Muscle of leg (tissue), 11 donors: ENCODE data around the gene COX5B. TPM values are rescaled to one million over a fixed set of nuclear protein-coding genes. Genes with fewer than 3 reads are reported as not detected.
"Not testable (repeated sequence)": the region's sequence is repeated elsewhere in the genome, so short reads cannot be mapped to it uniquely, and the experiment has no call there.

ENCODE experiments used
- DNase-seq: peaks from one replicate; pipeline ENCODE4 v3.0.0; 2013
- H3K27ac ChIP-seq: one replicate; pipeline ENCODE4 v1.5.1; 2013; ENCODE audit warnings: mild to moderate bottlenecking, low read length, control low read depth
- H3K27me3 ChIP-seq: one replicate; pipeline ENCODE4 v1.6.1; 2013; ENCODE audit warnings: low read length; ENCODE audit not compliant: control insufficient read depth, insufficient read depth
- H3K36me3 ChIP-seq: one replicate; pipeline ENCODE4 v1.6.1; 2013; ENCODE audit warnings: low read length; ENCODE audit not compliant: control insufficient read depth, insufficient read depth
- H3K4me1 ChIP-seq: one replicate; pipeline ENCODE4 v1.6.1; 2013; ENCODE audit warnings: low read length; ENCODE audit not compliant: control insufficient read depth, insufficient read depth
- H3K4me3 ChIP-seq: one replicate; pipeline ENCODE4 v1.5.1; 2013; ENCODE audit warnings: low read length, control low read depth
- H3K9me3 ChIP-seq: replicated peaks from 2 replicates; pipeline ENCODE4 v1.6.1; 2013; ENCODE audit warnings: low read depth, low read length; ENCODE audit not compliant: control insufficient read depth
- WGBS: methylation state at CpG from one replicate; pipeline ENCODE4 v1.1.5; 2013; ENCODE audit warnings: missing lambda C conversion rate; ENCODE audit not compliant: insufficient coverage; 5-methylcytosine and 5-hydroxymethylcytosine counted together
- polyA plus RNA-seq, 8 donors: library from polyadenylated mRNA; unstranded; fragments of 120-200 nt; gene quantifications; one replicate each; pipeline versions ENCODE4 v1.2.1 to v1.2.3, GENCODE V29; 2013; ENCODE audit warnings: inconsistent platforms in 1 of 8, low replicate concordance in 1 of 8; ENCODE audit not compliant: insufficient read length in 8 of 8, insufficient read depth in 1 of 8
- total RNA-seq: library from RNA; stranded (reverse); fragments of 120-200 nt; gene quantifications from one replicate; pipeline ENCODE4 v1.2.4, GENCODE V29; 2013

COX5B gene
- total and polyA plus RNA-seq, 9 donors: 140 to 325 (median 189) TPM

GRCh38 chr2:97670471-97670870, 24.6 kb downstream of the COX5B start:
- WGBS: no CpG with 5 or more reads among the region's 1 CpG

GRCh38 chr2:97671526-97671925, 25.7 kb downstream of the COX5B start:
- WGBS: 87% methylated on average over 3 of the region's 7 CpGs
- Histone ChIP-seq H3K36me3 (no peaks in the 10 kb centered on the region), H3K27ac (no peak overlapping the region), H3K27me3 (no peaks in the 10 kb centered on the region), H3K4me3 (no peak overlapping the region), H3K4me1 (no peaks in the 10 kb centered on the region), H3K9me3 (no peaks in the 10 kb centered on the region)
- DNase-seq: no peak

More at GRCh38 chr2:97670471-97670870, 24.6 kb downstream of the COX5B start:
- H3K9me3 ChIP-seq: no peaks in the 10 kb centered on the region
- no peaks in the 10 kb centered on the region for H3K4me1 ChIP-seq
- no peak overlapping the region for H3K4me3 ChIP-seq
- DNase-seq: no peak
- H3K27ac ChIP-seq: no peak overlapping the region
- no peaks in the 10 kb centered on the region for H3K36me3 ChIP-seq
- H3K27me3 ChIP-seq: no peaks in the 10 kb centered on the region

- H3K4me1 ChIP-seq, H3K4me3 ChIP-seq, H3K9me3 ChIP-seq, H3K27me3 ChIP-seq, H3K36me3 ChIP-seq, DNase-seq, H3K27ac ChIP-seq: not testable (repeated sequence)
- WGBS: 45% methylated on average over 2 of the region's 6 CpGs
These were observed 26.8 kb downstream of the COX5B start for GRCh38 chr2:97672606-97673140.

- no peaks in the 10 kb centered on the region for H3K27me3 ChIP-seq
- 89% methylated on average over 5 of the region's 9 CpGs for WGBS
- no peak for DNase-seq
- no peak overlapping the region for H3K4me3 ChIP-seq
- no peaks in the 10 kb centered on the region for H3K9me3 ChIP-seq
- H3K27ac ChIP-seq: no peak overlapping the region
- peaks cover 3% of the 10 kb centered on the region for H3K36me3 ChIP-seq
- no peaks in the 10 kb centered on the region for H3K4me1 ChIP-seq
These were observed 27.5 kb downstream of the COX5B start for GRCh38 chr2:97673182-97673914.

GRCh38 chr2:97673915-97674283, 28.0 kb downstream of the COX5B start:
- Histone ChIP-seq H3K4me3 (no peak overlapping the region), H3K27me3 (no peaks in the 10 kb centered on the region), H3K27ac (no peak overlapping the region), H3K36me3 (peaks cover 3% of the 10 kb centered on the region), H3K9me3 (no peaks in the 10 kb centered on the region), H3K4me1 (no peaks in the 10 kb centered on the region)
- DNase-seq: no peak
- WGBS: 47% methylated on average over 7 of the region's 8 CpGs

- no peak overlapping the region for H3K4me3 ChIP-seq
- no peak overlapping the region for H3K27ac ChIP-seq
- no peaks in the 10 kb centered on the region for H3K27me3 ChIP-seq
- H3K4me1 ChIP-seq: no peaks in the 10 kb centered on the region
- WGBS: 0% methylated on average over 1 of the region's 5 CpGs
- peaks cover 3% of the 10 kb centered on the region for H3K36me3 ChIP-seq
- no peak for DNase-seq
- H3K9me3 ChIP-seq: no peaks in the 10 kb centered on the region
These were observed 29.7 kb downstream of the COX5B start for GRCh38 chr2:97675430-97676113.

- H3K27me3 ChIP-seq: no peaks in the 10 kb centered on the region
- whole genome bisulfite sequencing: no CpG with 5 or more reads among the region's 1 CpG
- DNase-seq: no peak
- no peaks in the 10 kb centered on the region for H3K9me3 ChIP-seq
- no peak overlapping the region for H3K4me3 ChIP-seq
- H3K36me3 ChIP-seq: peaks cover 3% of the 10 kb centered on the region
- H3K4me1 ChIP-seq: no peaks in the 10 kb centered on the region
- no peak overlapping the region for H3K27ac ChIP-seq
These were observed 30.8 kb downstream of the COX5B start for GRCh38 chr2:97676620-97677019.

- no peak overlapping the region for H3K27ac ChIP-seq
- peaks cover 3% of the 10 kb centered on the region for H3K36me3 ChIP-seq
- no peak for DNase-seq
- H3K9me3 ChIP-seq: no peaks in the 10 kb centered on the region
- H3K4me1 ChIP-seq: no peaks in the 10 kb centered on the region
- no CpG with 5 or more reads among the region's 2 CpGs for WGBS
- no peak overlapping the region for H3K4me3 ChIP-seq
- H3K27me3 ChIP-seq: no peaks in the 10 kb centered on the region
These were observed 31.6 kb downstream of the COX5B start for GRCh38 chr2:97677480-97677879.

- DNase-seq: no peak
- Histone ChIP-seq H3K9me3 (no peaks in the 10 kb centered on the region), H3K4me3 (no peak overlapping the region), H3K36me3 (peaks cover 3% of the 10 kb centered on the region), H3K27ac (no peak overlapping the region), H3K4me1 (no peaks in the 10 kb centered on the region), H3K27me3 (no peaks in the 10 kb centered on the region)
- WGBS: no CpG with 5 or more reads among the region's 1 CpG
These were observed 32.4 kb downstream of the COX5B start for GRCh38 chr2:97678298-97678697.

GRCh38 chr2:97687235-97687634, 41.4 kb downstream of the COX5B start:
- not testable (repeated sequence) for DNase-seq, H3K4me1 ChIP-seq, H3K36me3 ChIP-seq, H3K27ac ChIP-seq, H3K27me3 ChIP-seq, H3K9me3 ChIP-seq, H3K4me3 ChIP-seq
- WGBS: no CpG with 5 or more reads among the region's 3 CpGs
